Measurements from ENCODE around the gene SCTR.

- no peak for TF ChIP-seq POLR2A (IDR thresholded peaks at IDR 0.05)
- no peak for TF ChIP-seq CTCF (IDR thresholded peaks at IDR 0.05 in 8 of 11, conservative IDR thresholded peaks at IDR 0.05 in 3 of 11)
These were observed 107.9 kb downstream of the SCTR start for GRCh38 chr2:119416299-119416923.
